Effector memory CD4-positive, alpha-beta T cell (primary cell): ENCODE data around the gene PTPRF.

Experiments
- DNase-seq, 3 donors: peaks; one replicate each; pipeline ENCODE4 v3.0.0-alpha.2; 2020
- H3K27ac ChIP-seq: 2 replicates; pipeline ENCODE4 v1.7.0; 2013; ENCODE audit warnings: mild to moderate bottlenecking, low read length, moderate library complexity; ENCODE audit not compliant: insufficient read depth, poor library complexity, severe bottlenecking
- H3K27me3 ChIP-seq: replicated peaks from 2 replicates; pipeline ENCODE4 v1.7.0; 2013; ENCODE audit warnings: mild to moderate bottlenecking, low read length; ENCODE audit not compliant: insufficient read depth, control insufficient read depth, poor library complexity, severe bottlenecking
- H3K36me3 ChIP-seq: 2 replicates; pipeline ENCODE4 v1.7.0; 2013; ENCODE audit warnings: mild to moderate bottlenecking, low read length, moderate library complexity; ENCODE audit not compliant: control insufficient read depth, insufficient read depth
- H3K4me1 ChIP-seq: 2 replicates; pipeline ENCODE4 v1.7.0; 2013; ENCODE audit warnings: low read length, mild to moderate bottlenecking; ENCODE audit not compliant: control insufficient read depth, insufficient read depth, poor library complexity, severe bottlenecking
- H3K4me3 ChIP-seq: 2 replicates; pipeline ENCODE4 v1.7.0; 2013; ENCODE audit warnings: low read length, low read depth, mild to moderate bottlenecking; ENCODE audit not compliant: insufficient read depth, poor library complexity, severe bottlenecking
- H3K9me3 ChIP-seq: 2 replicates; pipeline ENCODE4 v1.7.0; 2013; ENCODE audit warnings: mild to moderate bottlenecking, low read length, moderate library complexity; ENCODE audit not compliant: control insufficient read depth

Gene PTPRF

GRCh38 chr1:43651902-43652301 is 121.2 kb downstream of the PTPRF start:
- no peak overlapping the region for H3K4me3 ChIP-seq
- no peaks in the 10 kb centered on the region for H3K9me3 ChIP-seq
- peaks cover 35% of the 10 kb centered on the region for H3K36me3 ChIP-seq
- no peaks in the 10 kb centered on the region for H3K27me3 ChIP-seq
- H3K27ac ChIP-seq = no peak overlapping the region
- DNase-seq = no peak
- peaks cover 16% of the 10 kb centered on the region for H3K4me1 ChIP-seq

GRCh38 chr1:43653339-43653738 is 122.7 kb downstream of the PTPRF start:
- Histone ChIP-seq H3K27ac (no peak overlapping the region), H3K9me3 (no peaks in the 10 kb centered on the region)

GRCh38 chr1:43653893-43654292 is 123.2 kb downstream of the PTPRF start:
- Histone ChIP-seq H3K36me3 (peaks cover 49% of the 10 kb centered on the region), H3K27me3 (no peaks in the 10 kb centered on the region), H3K4me1 (peaks cover 16% of the 10 kb centered on the region), H3K4me3 (no peak overlapping the region), H3K27ac (no peak overlapping the region), H3K9me3 (no peaks in the 10 kb centered on the region)
- no peak for DNase-seq

More at GRCh38 chr1:43653339-43653738, 122.7 kb downstream of the PTPRF start:
- no peak for DNase-seq
- H3K27me3 ChIP-seq = no peaks in the 10 kb centered on the region
- peaks cover 46% of the 10 kb centered on the region for H3K36me3 ChIP-seq
- no peak overlapping the region for H3K4me3 ChIP-seq
- H3K4me1 ChIP-seq = peaks cover 16% of the 10 kb centered on the region

DNA sequence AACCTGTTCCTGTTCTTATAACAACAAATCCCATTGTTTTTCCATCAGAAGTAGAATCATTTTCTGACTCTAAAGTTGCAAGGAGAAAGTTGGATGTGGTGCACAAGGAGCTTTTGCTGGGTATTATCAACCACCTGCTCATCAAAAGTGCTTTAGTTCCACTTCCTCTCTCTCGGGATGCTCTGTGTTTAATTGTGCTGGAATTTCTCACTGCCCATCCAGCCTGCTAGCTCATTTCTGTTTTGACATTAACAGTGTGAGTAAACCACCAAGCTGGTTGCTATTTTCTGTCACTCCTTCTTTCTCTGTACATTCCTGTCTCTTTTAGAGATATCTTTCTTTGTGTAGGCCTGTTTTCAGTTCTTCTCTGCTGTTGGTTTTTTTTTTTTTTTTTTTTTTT is 125.3 kb downstream of the PTPRF start:
- Histone ChIP-seq H3K9me3 (no peaks in the 10 kb centered on the region), H3K36me3 (peaks cover 67% of the 10 kb centered on the region), H3K4me3 (no peak overlapping the region)

GRCh38 chr1:43659212-43660166 is 128.8 kb downstream of the PTPRF start:
- DNase-seq = no peak
- H3K9me3 ChIP-seq = no peaks in the 10 kb centered on the region
- H3K27ac ChIP-seq = no peak overlapping the region
- H3K4me3 ChIP-seq = no peak overlapping the region
- H3K4me1 ChIP-seq = no peaks in the 10 kb centered on the region
- peaks cover 89% of the 10 kb centered on the region for H3K36me3 ChIP-seq
- H3K27me3 ChIP-seq = no peaks in the 10 kb centered on the region

More for the DNA sequence above, 125.3 kb downstream of the PTPRF start:
- H3K4me1 ChIP-seq = peaks cover 10% of the 10 kb centered on the region
- no peak for DNase-seq
- no peak overlapping the region for H3K27ac ChIP-seq
- H3K27me3 ChIP-seq = no peaks in the 10 kb centered on the region

GRCh38 chr1:43660355-43660754 is 129.7 kb downstream of the PTPRF start:
- Histone ChIP-seq H3K27ac (no peak overlapping the region), H3K27me3 (no peaks in the 10 kb centered on the region), H3K4me1 (no peaks in the 10 kb centered on the region), H3K36me3 (peaks cover 88% of the 10 kb centered on the region), H3K9me3 (no peaks in the 10 kb centered on the region), H3K4me3 (no peak overlapping the region)
- no peak for DNase-seq

GRCh38 chr1:43664369-43664768 is 133.7 kb downstream of the PTPRF start:
- H3K36me3 ChIP-seq = peaks cover 93% of the 10 kb centered on the region
- H3K4me1 ChIP-seq = no peaks in the 10 kb centered on the region
- DNase-seq = no peak
- H3K27ac ChIP-seq = no peak overlapping the region
- no peaks in the 10 kb centered on the region for H3K27me3 ChIP-seq
- no peaks in the 10 kb centered on the region for H3K9me3 ChIP-seq
- H3K4me3 ChIP-seq = no peak overlapping the region

DNA sequence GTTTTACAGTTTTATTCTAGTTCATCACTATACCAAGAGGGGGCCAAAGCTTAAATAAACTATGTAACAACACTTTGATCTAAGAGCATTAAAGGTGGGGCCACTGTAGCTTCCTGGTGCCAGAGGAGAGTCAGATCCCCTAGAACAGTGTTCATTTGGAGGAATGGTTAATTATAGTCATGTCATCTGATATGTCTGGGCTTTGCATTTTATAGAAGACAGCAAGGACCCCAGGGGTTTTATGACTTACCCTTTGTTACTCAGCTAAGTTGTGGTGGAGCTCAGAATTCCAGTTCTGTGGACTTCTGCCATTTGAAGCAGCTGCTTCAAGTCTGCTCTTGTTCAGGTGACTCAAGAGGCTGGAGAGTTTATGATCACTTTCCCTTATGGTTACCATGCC is 135.9 kb downstream of the PTPRF start:
- Histone ChIP-seq H3K27me3 (no peaks in the 10 kb centered on the region), H3K9me3 (no peaks in the 10 kb centered on the region), H3K27ac (no peak overlapping the region), H3K36me3 (peaks cover 94% of the 10 kb centered on the region), H3K4me3 (no peak overlapping the region), H3K4me1 (no peaks in the 10 kb centered on the region)
- DNase-seq = no peak

- Histone ChIP-seq H3K4me1 (no peaks in the 10 kb centered on the region), H3K27me3 (no peaks in the 10 kb centered on the region), H3K36me3 (peaks cover 88% of the 10 kb centered on the region), H3K9me3 (no peaks in the 10 kb centered on the region), H3K4me3 (no peak overlapping the region), H3K27ac (no peak overlapping the region)
- DNase-seq = no peak
Measured at GRCh38 chr1:43668956-43669355, 138.3 kb downstream of the PTPRF start.

- H3K4me1 ChIP-seq = no peaks in the 10 kb centered on the region
- H3K4me3 ChIP-seq = no peak overlapping the region
- DNase-seq = no peak
- H3K27ac ChIP-seq = no peak overlapping the region
- no peaks in the 10 kb centered on the region for H3K27me3 ChIP-seq
- H3K36me3 ChIP-seq = peaks cover 84% of the 10 kb centered on the region
- no peaks in the 10 kb centered on the region for H3K9me3 ChIP-seq
Measured at GRCh38 chr1:43669878-43670277, 139.2 kb downstream of the PTPRF start.
